ENCODE measurements around the gene HAUS8. TPM values are rescaled to one million over a fixed set of nuclear protein-coding genes. Genes with fewer than 3 reads are reported as not detected.

HAUS8 gene
- total and polyA plus RNA-seq, 9 of the 15 experiments (the other 6 are each of a cell fraction or from before 2014, with no cell fraction given) = 20.5 to 53.2 (median 36.0) TPM

- TF ChIP-seq E2F4 (CRISPR knock-in tag; IDR thresholded peaks at IDR 0.05; ENCODE audit: low read depth) = no peak
- TF ChIP-seq FOXK1 (CRISPR knock-in tag; IDR thresholded peaks at IDR 0.05; ENCODE audit: borderline replicate concordance) = no peak
- TF ChIP-seq MEF2D (tag; conservative IDR thresholded peaks at IDR 0.05; ENCODE audit: low read depth) = peak; percentile 43; the same call in 1 of the 2 replicates
- TF ChIP-seq TAF1 (IDR thresholded peaks at IDR 0.05; ENCODE audit: control insufficient read depth, extremely low read depth, insufficient read depth, low read length, severe bottlenecking) = peak; percentile 40
- 0 out of 4 replicates have a peak, but pooled peaks of 1 of the 2 experiments have one; percentile 52 for TF ChIP-seq MLLT1 (IDR thresholded peaks at IDR 0.05)
- TF ChIP-seq HNRNPUL1 (IDR thresholded peaks at IDR 0.05; ENCODE audit: low read length) = no peak
- TF ChIP-seq KLF13 (tag; IDR thresholded peaks at IDR 0.05; ENCODE audit: borderline replicate concordance, low read depth) = no peak
- peak; percentile 27; the same call in 1 of the 2 replicates for TF ChIP-seq ATF7 (IDR thresholded peaks at IDR 0.05)
- no peak for TF ChIP-seq FOXA3 (CRISPR knock-in tag; conservative IDR thresholded peaks at IDR 0.05 in 1 of 2, IDR thresholded peaks at IDR 0.05 in 1 of 2)
- peak; percentile 42 for TF ChIP-seq VEZF1 (CRISPR knock-in tag; IDR thresholded peaks at IDR 0.05)
- 0 out of 2 replicates have a peak, but pooled peaks have one; percentile 19 for TF ChIP-seq DMBX1 (CRISPR knock-in tag; IDR thresholded peaks at IDR 0.05; ENCODE audit: borderline replicate concordance)
- 0 out of 2 replicates have a peak, but pooled peaks have one; percentile 13 for TF ChIP-seq TCF15 (CRISPR knock-in tag; IDR thresholded peaks at IDR 0.05)
- TF ChIP-seq USF1 (CRISPR knock-in tag; IDR thresholded peaks at IDR 0.05) = no peak
- peak in 1 of 2 experiments; percentile 47 for TF ChIP-seq AFF1 (IDR thresholded peaks at IDR 0.05; ENCODE audit: low read depth in 1 of 2, partially characterized antibody in 2 of 2)
- no peak for TF ChIP-seq BCOR (IDR thresholded peaks at IDR 0.05)
- TF ChIP-seq ASH1L (IDR thresholded peaks at IDR 0.05; ENCODE audit: borderline replicate concordance, low read depth, partially characterized antibody) = no peak
Observed at GRCh38 chr19:17073869-17074633, 1.2 kb downstream of the HAUS8 start (continued).
